IPS-18a (cell line): ENCODE measurements around the gene CPN1.
"Not testable (repeated sequence)": the region's sequence is repeated elsewhere in the genome, so short reads cannot be mapped to it uniquely, and the experiment has no call there.

Experiments used
- H3K27ac ChIP-seq: one replicate; pipeline ENCODE4 v1.5.1; 2013; ENCODE audit warnings: low read length
- H3K27me3 ChIP-seq: one replicate; pipeline ENCODE4 v1.6.1; 2013; ENCODE audit warnings: mild to moderate bottlenecking, low read length; ENCODE audit not compliant: control insufficient read depth, insufficient read depth
- H3K36me3 ChIP-seq: one replicate; pipeline ENCODE4 v1.6.1; 2013; ENCODE audit warnings: low read depth, low read length; ENCODE audit not compliant: control insufficient read depth
- H3K4me1 ChIP-seq: one replicate; pipeline ENCODE4 v1.6.1; 2013; ENCODE audit warnings: low read depth, low read length; ENCODE audit not compliant: control insufficient read depth
- H3K4me3 ChIP-seq: one replicate; pipeline ENCODE4 v1.5.1; 2013; ENCODE audit warnings: low read length
- H3K9ac ChIP-seq: one replicate; pipeline ENCODE4 v1.6.1; 2013; ENCODE audit warnings: mild to moderate bottlenecking, low read length, moderate library complexity
- H3K9me3 ChIP-seq: one replicate; pipeline ENCODE4 v1.6.1; 2013; ENCODE audit warnings: low read depth, low read length; ENCODE audit not compliant: control insufficient read depth

Gene CPN1

DNA sequence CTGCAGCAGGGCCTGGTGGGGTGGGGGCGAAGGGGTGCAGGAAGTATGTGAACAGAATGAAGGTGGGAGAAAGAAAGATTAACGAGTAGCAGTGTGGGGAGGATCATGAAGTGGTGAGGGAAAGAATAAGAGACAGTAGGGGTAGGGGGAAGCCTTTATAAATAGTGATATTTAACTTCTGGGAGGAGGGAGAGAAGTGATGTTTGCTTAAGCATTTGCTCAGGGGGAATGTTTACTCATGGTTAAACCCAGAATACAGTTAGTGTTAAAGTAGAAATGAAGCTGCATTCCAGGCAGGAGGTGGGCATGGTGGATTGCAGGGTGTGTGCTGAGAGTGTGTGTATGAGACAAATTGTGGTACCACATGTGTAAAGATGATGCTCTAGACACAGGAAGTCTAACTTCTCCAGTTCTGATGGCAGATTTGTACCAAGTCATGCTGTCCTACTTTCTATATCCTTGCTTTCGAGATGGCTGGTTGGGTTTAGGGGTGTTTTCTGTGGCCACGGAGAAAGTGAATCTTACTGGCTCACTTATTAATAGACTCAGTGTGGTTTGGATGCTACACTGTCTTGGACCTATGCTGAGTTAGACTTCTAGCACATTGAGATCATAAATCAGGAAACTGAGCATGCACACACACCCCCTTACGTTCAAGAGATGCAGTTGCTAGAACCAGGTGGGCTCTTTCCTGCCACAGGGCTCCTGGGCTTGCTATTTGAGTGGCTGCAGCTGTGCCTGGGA is 61.4 kb downstream of the CPN1 start:
- H3K27ac ChIP-seq = no peak overlapping the region
- H3K9me3 ChIP-seq = no peaks in the 10 kb centered on the region
- H3K4me1 ChIP-seq = peaks cover 6% of the 10 kb centered on the region
- H3K9ac ChIP-seq = no peak overlapping the region
- H3K36me3 ChIP-seq = no peaks in the 10 kb centered on the region
- no peak overlapping the region for H3K4me3 ChIP-seq
- no peaks in the 10 kb centered on the region for H3K27me3 ChIP-seq

DNA sequence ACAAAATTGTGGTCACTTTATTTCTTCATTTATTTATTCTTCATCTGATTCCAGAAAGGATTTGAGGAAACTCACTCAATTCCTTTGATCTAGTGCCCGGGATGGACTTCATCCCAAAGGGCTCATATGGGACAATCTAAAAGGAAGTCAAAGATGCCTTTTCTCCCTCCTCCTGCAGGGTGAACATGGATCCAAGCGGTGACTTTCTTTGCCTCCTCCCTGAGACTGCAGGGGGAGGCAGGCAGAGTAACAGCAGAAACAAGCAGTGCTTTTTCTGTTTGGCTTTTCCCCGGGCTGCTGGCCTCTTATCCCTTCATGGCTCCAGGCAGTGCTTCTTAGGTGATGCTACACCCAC is 61.9 kb downstream of the CPN1 start:
- Histone ChIP-seq H3K4me3 (no peak overlapping the region), H3K4me1 (peaks cover 6% of the 10 kb centered on the region), H3K36me3 (no peaks in the 10 kb centered on the region), H3K27me3 (no peaks in the 10 kb centered on the region), H3K9ac (no peak overlapping the region), H3K27ac (no peak overlapping the region), H3K9me3 (no peaks in the 10 kb centered on the region)

DNA sequence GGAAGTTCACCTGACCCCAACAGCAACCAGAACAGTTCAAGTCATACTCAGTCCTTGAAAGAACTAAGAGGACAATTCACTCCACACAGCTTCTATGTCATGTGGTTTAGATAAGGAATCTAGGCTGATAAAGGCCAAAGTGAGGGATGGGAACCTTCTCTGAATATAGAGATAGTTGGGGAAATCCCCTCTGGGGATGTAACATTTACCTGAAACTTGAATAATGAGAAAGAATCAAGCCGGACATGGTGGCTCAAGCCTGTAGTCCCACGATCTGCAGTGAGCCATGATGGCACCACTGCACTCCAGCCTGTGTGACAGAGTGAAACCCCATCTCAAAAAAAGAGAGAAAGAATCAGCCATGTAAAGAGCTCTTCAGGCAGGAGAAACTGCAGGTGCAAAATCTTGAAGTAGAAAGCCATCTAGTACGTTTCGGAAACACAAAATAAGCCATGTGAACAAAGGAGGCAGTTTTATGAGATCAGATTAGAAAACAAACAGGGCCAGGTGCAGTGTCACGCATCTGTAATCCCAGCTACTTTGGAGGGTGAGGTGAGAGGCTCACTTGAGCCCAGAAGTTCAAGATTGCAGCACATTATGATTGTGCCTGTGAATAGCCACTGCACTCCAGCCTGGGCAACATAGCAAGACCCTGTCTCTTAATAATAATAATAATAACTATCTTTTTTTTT is 67.5 kb downstream of the CPN1 start:
- no peak overlapping the region for H3K4me3 ChIP-seq
- H3K9me3 ChIP-seq = no peaks in the 10 kb centered on the region
- H3K4me1 ChIP-seq = peaks cover 5% of the 10 kb centered on the region
- H3K27ac ChIP-seq = no peak overlapping the region
- no peaks in the 10 kb centered on the region for H3K36me3 ChIP-seq
- peaks cover 12% of the 10 kb centered on the region for H3K27me3 ChIP-seq
- H3K9ac ChIP-seq = no peak overlapping the region

DNA sequence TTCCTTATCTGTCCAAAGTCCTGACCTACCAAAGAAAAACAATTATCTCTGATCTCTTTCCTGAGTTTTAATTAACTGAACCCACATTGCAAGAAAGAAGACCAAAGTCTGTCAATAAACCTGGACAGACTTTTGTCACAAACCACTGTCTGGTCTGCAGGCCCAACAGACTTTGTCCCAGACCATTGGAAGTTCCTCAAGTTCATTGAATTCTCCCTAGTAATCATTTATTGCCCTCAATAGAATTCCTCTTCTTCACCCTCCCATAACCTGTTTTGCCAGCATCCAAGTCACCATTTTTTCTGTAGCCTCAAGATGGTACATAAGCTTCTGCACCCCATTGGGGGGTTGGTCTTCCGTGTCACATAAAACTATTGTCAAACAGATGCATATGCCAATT is 68.0 kb downstream of the CPN1 start:
- Histone ChIP-seq H3K4me3 (no peak overlapping the region), H3K27me3 (peaks cover 18% of the 10 kb centered on the region), H3K4me1 (peaks cover 5% of the 10 kb centered on the region), H3K27ac (no peak overlapping the region), H3K9me3 (no peaks in the 10 kb centered on the region), H3K9ac (no peak overlapping the region), H3K36me3 (no peaks in the 10 kb centered on the region)

DNA sequence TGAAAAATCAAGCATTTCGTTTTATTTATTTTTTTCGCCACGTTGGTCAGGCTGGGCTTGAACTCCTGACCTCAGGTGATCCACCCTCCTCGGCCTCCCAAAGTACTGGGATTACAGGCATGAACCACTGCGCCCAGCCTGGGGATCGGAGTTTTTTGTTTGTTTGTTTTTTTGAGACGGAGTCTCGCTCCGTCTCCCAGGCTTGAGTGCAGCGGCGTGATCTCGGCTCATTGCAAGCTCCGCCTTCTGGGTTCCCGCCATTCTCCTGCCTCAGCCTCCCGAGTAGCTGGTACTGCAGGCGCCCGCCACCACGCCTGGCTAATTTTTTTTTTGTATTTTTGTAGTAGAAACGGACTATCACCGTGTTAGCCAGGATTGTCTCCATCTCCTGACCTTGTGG is 69.8 kb downstream of the CPN1 start:
- not testable (repeated sequence) for H3K9me3 ChIP-seq, H3K4me1 ChIP-seq

DNA sequence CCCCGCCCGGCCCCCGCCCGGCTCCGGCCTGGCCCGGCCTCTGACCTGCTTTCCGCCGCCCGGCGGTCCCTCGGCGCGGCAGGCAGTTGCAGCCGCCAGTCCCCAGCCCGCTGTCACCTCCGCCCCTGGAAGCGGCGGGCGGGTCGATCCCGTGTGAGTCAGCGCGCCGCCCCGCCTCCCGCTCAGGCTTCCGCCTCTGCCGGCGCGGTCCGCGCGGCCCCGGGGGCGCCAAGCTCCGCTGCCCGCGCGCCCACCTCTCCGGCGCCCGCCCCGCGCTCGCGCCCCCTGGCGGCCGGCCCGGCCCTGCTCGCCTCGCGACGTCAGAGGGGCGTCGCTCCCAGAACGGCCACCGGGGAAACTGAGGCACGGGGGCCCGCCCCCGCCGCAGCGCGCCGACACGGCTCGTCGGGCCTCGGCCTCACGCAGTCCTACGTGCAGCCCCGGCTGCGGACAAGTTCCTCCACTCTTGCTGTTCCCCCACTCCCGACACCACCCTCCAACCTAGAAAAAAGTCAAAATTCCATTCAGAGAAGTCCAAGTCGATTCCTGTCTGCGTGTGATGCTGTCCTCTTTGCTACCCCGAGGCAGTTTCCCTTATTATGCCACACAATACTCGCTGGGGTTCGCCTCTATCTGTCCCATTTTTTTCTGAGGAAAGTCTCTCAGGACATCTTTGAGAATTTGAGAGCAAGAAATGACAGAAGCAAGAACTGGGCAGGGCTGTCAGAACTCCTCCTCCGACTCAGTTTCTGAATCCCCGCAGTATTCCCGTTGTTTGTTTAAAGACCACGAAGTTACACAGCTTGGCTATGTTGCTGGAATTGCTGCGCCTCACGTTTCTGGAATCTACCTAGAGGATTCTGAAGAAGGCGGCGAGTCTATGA is 71.6 kb downstream of the CPN1 start, which contains the start of gene DNMBP:
Gene DNMBP, minus strand, starts transcription at position 155 of the 884 bp plus-strand sequence. CDS start 37,823 bp downstream, outside the sequence.
- H3K9me3 ChIP-seq = no peaks in the 10 kb centered on the region
- no peaks in the 10 kb centered on the region for H3K36me3 ChIP-seq
- peak within 1 kb of the TSS; percentile 30 for H3K9ac ChIP-seq
- H3K27ac ChIP-seq = no peak within 1 kb of the TSS
- H3K4me1 ChIP-seq = peaks cover 9% of the 10 kb centered on the region
- H3K4me3 ChIP-seq = peak within 1 kb of the TSS; percentile 79
- H3K27me3 ChIP-seq = peaks cover 22% of the 10 kb centered on the region

More for the DNA sequence above, 69.8 kb downstream of the CPN1 start:
- H3K27me3 ChIP-seq = peaks cover 22% of the 10 kb centered on the region
- H3K4me3 ChIP-seq, H3K36me3 ChIP-seq, H3K27ac ChIP-seq, H3K9ac ChIP-seq: not testable (repeated sequence)

DNA sequence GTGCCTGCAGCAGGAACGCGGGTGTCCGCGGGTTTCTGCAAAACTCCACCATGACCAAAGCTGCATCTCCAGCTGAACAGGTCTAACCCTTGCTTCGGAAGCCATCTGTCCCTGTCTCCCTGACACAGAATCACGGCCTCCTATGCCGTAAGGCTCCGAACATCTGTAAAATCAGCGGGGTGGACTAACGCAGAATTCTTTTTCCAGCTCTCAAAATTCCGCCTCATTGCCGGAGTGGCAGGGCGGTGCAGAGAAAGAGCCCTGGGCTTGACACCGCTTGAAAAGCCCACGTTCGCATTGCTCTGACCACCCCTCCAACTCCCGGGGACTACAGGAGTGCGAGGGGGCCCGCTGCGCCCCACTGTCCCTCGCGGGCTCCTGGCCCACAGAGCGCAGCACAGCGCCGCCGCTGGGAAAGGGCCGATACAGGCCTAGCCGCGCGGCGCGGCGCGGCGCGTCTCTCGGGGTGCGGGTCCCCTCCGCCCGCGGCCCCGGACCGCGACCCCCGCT is 72.3 kb downstream of the CPN1 start:
- Histone ChIP-seq H3K4me1 (peaks cover 9% of the 10 kb centered on the region), H3K4me3 (peak overlapping the region; percentile 79), H3K9ac (peak overlapping the region; percentile 30), H3K27me3 (peaks cover 22% of the 10 kb centered on the region), H3K36me3 (no peaks in the 10 kb centered on the region), H3K27ac (no peak overlapping the region), H3K9me3 (no peaks in the 10 kb centered on the region)

DNA sequence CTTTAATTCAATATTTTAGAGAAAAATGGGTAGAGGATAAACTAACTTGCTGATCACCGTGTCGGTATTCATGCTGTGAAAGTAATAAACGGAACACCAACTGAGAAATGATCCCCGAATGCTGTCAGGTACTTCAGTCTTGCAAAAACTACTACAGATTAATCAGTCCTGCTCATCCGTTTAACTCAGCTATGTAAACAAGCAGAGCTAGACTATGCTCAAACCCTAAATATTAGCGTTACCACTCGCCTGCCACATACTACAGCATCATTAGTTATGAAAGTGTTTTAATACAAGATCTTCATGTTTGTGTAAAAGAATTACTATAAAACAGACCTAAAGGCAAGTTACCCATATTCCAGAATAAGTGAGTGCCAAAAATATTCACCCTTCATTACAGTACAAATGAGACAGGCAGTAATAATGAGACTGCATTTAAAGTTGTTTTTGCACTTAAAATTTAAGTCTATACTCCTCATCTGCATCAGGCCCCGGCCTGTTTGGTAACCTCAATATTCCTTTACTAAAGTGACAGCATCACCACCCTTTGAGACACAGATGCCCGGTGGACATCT is 72.9 kb downstream of the CPN1 start:
- H3K9me3 ChIP-seq = no peaks in the 10 kb centered on the region
- no peak overlapping the region for H3K27ac ChIP-seq
- H3K4me1 ChIP-seq = peaks cover 9% of the 10 kb centered on the region
- no peaks in the 10 kb centered on the region for H3K36me3 ChIP-seq
- peak overlapping the region; percentile 79 for H3K4me3 ChIP-seq
- peaks cover 22% of the 10 kb centered on the region for H3K27me3 ChIP-seq
- H3K9ac ChIP-seq = peak overlapping the region; percentile 30

DNA sequence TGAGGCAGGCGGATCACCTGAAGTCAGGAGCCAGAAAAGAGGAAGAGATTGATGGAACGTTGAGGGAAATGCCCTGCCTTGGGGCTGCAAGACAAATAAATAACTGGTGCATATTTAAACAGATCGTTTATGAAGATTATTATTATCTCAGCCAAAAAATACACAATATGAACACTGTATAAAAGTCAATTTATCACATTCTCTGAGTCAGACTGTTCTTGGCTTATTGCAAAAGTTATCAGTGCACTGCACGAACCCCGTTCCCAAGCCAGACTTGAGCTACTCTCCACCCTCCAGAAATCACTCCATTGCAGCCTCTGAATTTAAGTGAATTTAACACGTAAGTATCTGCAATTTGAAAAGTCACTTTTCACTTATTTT is 73.5 kb downstream of the CPN1 start:
- no peak overlapping the region for H3K27ac ChIP-seq
- H3K9me3 ChIP-seq = no peaks in the 10 kb centered on the region
- no peak overlapping the region for H3K9ac ChIP-seq
- H3K4me3 ChIP-seq = no peak overlapping the region
- peaks cover 9% of the 10 kb centered on the region for H3K4me1 ChIP-seq
- H3K27me3 ChIP-seq = peaks cover 22% of the 10 kb centered on the region
- no peaks in the 10 kb centered on the region for H3K36me3 ChIP-seq

DNA sequence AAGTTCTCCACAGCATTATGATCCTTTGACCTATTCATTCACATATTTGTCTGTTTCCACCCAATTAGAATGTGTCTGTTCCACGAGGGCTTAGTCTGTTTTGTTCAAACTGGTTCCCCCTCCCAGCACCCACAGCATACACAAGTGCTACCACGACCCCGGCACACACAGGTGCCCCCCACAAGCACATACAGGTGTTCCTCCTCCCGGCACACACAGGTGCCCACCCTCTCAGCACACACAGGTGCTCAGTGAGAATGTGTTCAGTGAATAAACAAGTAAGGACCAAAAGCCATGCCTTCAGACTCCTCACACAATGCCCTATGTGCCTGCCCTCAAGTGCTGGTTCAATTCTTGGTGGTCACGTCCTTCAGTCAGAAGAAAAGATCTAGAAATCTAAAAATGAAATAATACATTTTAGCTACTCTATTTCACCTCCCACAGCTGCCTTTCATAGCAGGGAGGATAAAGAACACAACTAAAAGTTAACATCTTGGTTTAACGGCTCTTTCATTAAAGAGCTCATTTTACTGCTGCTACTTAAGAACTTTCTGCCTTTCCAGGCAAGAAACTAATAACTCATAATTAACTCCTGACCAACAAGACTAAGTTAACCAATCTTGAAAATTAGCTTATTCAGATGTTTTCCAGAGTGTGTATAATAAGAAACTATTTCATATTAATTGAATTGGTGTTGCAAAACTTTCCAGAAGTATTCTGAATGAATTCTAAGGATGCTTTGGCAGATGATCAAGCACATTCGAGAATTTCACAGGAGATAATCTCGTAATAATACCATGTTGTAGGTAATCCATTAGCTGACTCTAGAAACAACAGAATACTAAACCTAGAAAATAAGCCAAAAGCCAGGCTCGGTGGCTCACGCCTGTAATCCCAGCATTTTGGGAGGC is 74.2 kb downstream of the CPN1 start:
- H3K9ac ChIP-seq = no peak overlapping the region
- peaks cover 9% of the 10 kb centered on the region for H3K4me1 ChIP-seq
- H3K27me3 ChIP-seq = peaks cover 22% of the 10 kb centered on the region
- no peak overlapping the region for H3K27ac ChIP-seq
- H3K9me3 ChIP-seq = no peaks in the 10 kb centered on the region
- no peaks in the 10 kb centered on the region for H3K36me3 ChIP-seq
- no peak overlapping the region for H3K4me3 ChIP-seq
